Transverse colon (tissue), 4 donors: ENCODE results near the gene TNFRSF19. TPM values are rescaled to one million over a fixed set of nuclear protein-coding genes. Genes with fewer than 3 reads are reported as not detected.

Source experiments
- DNase-seq: peaks from one replicate; pipeline ENCODE4 v3.0.0-alpha.2; 2019
- H3K27ac ChIP-seq, 4 donors: fragments of 200-600 bp; sonication (generic); 2 replicates each; pipeline ENCODE4 v1.5.1; 2016 to 2018; ENCODE audit warnings: inconsistent platforms in 4 of 4
- H3K27me3 ChIP-seq: fragments of 200-600 bp; sonication (generic); 2 replicates; pipeline ENCODE4 v1.5.1; 2017; ENCODE audit warnings: inconsistent platforms
- H3K36me3 ChIP-seq, 4 donors: fragments of 200-600 bp; sonication (generic); 2 replicates each; pipeline ENCODE4 v1.5.1; 2017 to 2019; ENCODE audit warnings: inconsistent platforms in 4 of 4
- H3K4me1 ChIP-seq, 4 donors: fragments of 200-600 bp; sonication (generic); 2 replicates each; pipeline ENCODE4 v1.5.1; 2017 to 2020; ENCODE audit warnings: inconsistent platforms in 4 of 4
- H3K4me3 ChIP-seq, 4 donors: fragments of 200-600 bp; sonication (generic); 1 replicate in 1 of 4; 2 replicates in 3 of 4; pipeline versions ENCODE4 v1.5.1 to v1.6.1; 2017 to 2019; ENCODE audit warnings: inconsistent platforms in 4 of 4
- H3K9me3 ChIP-seq, 2 donors: fragments of 200-600 bp; sonication (generic); 2 replicates each; pipeline ENCODE4 v1.5.1; 2017 to 2019; ENCODE audit warnings: inconsistent platforms in 2 of 2
- EP300 ChIP-seq: sonication (generic); formaldehyde crosslinking; IDR thresholded peaks from one replicate; pipeline ENCODE4 v1.6.1; 2017; ENCODE audit warnings: antibody characterized with exemption, low read depth
- POLR2A ChIP-seq: fragments of 450-650 bp; IDR thresholded peaks from one replicate; pipeline ENCODE4 v1.6.1; 2016; ENCODE audit warnings: antibody characterized with exemption, mild to moderate bottlenecking, moderate library complexity
- POLR2AphosphoS5 ChIP-seq, 3 donors: sonication (generic); formaldehyde crosslinking; IDR thresholded peaks; one replicate each; pipeline ENCODE4 v1.6.1; 2016; ENCODE audit warnings: antibody characterized with exemption in 3 of 3
- WGBS, 2 donors: methylation state at CpG; one replicate each; pipeline ENCODE4 v1.1.5; 2018; ENCODE audit warnings: low coverage in 1 of 2; 5-methylcytosine and 5-hydroxymethylcytosine counted together
- in situ Hi-C, 4 donors: fragments of 200-750 bp; cut with MboI; loops; one replicate each; pipeline versions ENCODE4 v1.15.0 to v1.15.1; 2017; ENCODE audit warnings: low sequenced_read_pairs in 3 of 4, low pct_ligation_motif_present in 1 of 4, low pct_unique_long_range_greater_than_20kb in 1 of 4
- intact Hi-C: fragments of 100-400 bp; cut with DNase I; formaldehyde crosslinking; loops from one replicate; pipeline ENCODE4 v1.15.1; 2023; ENCODE audit warnings: low total_unique reads
- total RNA-seq, 4 donors: library from RNA; depleted of rRNA; stranded (reverse); fragments of >200 nt; gene quantifications; one replicate each; pipeline ENCODE4 v1.1.0, GENCODE V29; 2016
- TF ChIP-seq, protein P1 (sequence below), 5 experiments: fragments of 200-600 bp in 3 of 5; fragments of 450-650 bp in 2 of 5; sonication (generic) in 3 of 5; IDR thresholded peaks; 1 replicate in 2 of 5; 2 replicates in 3 of 5; pipeline ENCODE4 v1.5.1; 2016 to 2017; ENCODE audit warnings: antibody characterized with exemption in 5 of 5, inconsistent platforms in 3 of 5, mild to moderate bottlenecking in 2 of 5, moderate library complexity in 1 of 5

Gene TNFRSF19
- total RNA-seq, 4 donors from 2014 or later: 0.80 to 1.3 (median 0.96) TPM; not detected in 1

DNA sequence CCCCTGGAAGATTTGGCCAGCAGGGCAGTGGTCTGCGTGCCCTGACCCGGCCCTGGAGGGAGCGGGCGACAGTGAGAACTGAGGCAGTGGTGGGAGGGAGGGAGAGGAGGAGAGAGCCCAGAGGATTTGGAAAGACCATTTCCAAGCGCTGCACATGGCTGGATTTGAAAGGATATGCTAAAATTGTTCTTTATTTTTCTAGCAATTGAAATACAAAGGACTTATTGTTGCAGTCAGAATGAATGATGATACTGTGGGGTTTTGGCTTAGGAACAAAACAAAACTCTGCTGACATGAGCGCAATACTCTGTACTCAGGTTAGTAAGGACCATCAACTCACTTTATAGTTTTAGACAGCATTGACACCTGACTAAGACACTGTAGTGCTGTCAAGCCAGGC is 69.5 kb downstream of the TNFRSF19 start:
- Histone ChIP-seq H3K4me3 (no peak overlapping the region), H3K4me1 (peaks cover 0 to 12% (median 0%) of the 10 kb centered on the region in 4 donors), H3K36me3 (no peaks in the 10 kb centered on the region), H3K27me3 (no peaks in the 10 kb centered on the region), H3K27ac (no peak overlapping the region), H3K9me3 (no peaks in the 10 kb centered on the region)
- intact Hi-C loops (no loop called here), in situ Hi-C loops (no loop called here)
- DNase-seq: no peak
- 79 to 80% methylated on average over 2 to 6 of the region's 6 CpGs for WGBS, 2 donors
- TF ChIP-seq POLR2AphosphoS5 (IDR thresholded peaks at IDR 0.05): no peak

DNA sequence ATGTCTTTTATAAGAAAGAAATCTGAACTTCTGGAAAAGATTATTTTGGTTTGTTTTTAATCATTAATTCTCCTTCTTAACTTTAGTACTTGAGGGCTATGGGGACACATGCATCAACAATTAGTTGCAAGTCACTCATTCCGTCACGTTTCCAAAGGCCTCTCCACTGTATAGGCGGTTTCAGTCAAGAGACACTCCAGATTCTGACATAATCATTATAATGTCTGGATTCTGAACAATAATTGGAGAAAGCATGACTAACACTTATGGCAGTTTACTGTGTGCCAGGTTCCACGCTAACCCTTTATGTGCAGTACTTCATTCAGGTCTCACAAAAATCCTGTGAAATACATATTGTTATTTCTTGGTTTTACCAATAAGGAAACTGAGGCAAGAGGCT is 71.9 kb downstream of the TNFRSF19 start:
- no peak for TF ChIP-seq EP300
- TF ChIP-seq, protein P1, sequence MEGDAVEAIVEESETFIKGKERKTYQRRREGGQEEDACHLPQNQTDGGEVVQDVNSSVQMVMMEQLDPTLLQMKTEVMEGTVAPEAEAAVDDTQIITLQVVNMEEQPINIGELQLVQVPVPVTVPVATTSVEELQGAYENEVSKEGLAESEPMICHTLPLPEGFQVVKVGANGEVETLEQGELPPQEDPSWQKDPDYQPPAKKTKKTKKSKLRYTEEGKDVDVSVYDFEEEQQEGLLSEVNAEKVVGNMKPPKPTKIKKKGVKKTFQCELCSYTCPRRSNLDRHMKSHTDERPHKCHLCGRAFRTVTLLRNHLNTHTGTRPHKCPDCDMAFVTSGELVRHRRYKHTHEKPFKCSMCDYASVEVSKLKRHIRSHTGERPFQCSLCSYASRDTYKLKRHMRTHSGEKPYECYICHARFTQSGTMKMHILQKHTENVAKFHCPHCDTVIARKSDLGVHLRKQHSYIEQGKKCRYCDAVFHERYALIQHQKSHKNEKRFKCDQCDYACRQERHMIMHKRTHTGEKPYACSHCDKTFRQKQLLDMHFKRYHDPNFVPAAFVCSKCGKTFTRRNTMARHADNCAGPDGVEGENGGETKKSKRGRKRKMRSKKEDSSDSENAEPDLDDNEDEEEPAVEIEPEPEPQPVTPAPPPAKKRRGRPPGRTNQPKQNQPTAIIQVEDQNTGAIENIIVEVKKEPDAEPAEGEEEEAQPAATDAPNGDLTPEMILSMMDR (IDR thresholded peaks at IDR 0.05): no peak
- TF ChIP-seq POLR2AphosphoS5 (IDR thresholded peaks at IDR 0.05): no peak
- TF ChIP-seq POLR2A: no peak
- Histone ChIP-seq H3K27me3 (no peaks in the 10 kb centered on the region), H3K9me3 (no peaks in the 10 kb centered on the region), H3K27ac (no peak overlapping the region), H3K36me3 (no peaks in the 10 kb centered on the region), H3K4me1 (peaks cover 0 to 12% (median 0%) of the 10 kb centered on the region in 4 donors), H3K4me3 (no peak overlapping the region)
- intact Hi-C loops: no loop called here
- DNase-seq: no peak
- in situ Hi-C loops: no loop called here
- WGBS, 2 donors: 86 to 93% methylated on average over 4 of the region's 4 CpGs

DNA sequence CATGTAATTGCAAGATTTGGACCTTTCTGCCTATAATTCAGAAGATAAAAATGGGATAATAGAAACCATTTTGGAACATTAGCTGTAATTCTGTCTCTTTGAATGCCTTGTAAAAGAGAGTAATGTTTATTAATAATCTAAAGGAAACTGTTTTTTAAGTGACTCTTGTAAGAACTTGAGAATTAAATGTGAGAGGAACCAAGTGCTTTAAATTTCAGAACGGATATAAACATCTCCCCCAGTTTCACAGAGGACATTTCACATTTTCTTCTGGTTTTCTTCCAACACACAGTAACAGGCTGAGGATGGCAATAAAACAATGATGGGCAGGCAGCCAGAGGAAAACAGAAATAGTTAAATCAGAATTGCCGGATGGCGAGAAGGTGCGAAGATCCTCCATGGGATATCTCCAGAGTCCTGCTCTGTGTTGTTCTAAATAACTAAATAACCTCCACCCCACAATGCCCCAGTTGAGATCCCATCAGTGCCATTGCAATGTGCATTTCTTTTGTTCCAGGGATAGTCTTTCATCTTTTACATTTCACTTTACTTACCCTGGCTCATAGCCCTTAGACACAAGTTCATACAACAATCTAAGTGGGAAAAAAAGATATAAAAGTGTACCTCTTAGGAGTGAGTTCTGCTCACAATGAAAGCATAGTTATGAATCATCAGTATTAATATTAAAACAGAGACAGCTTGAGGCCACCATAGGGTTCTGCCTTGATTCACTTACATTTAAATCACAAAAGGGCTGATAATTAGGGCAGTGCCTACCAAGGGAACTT is 73.3 kb downstream of the TNFRSF19 start:
- Histone ChIP-seq H3K27me3 (no peaks in the 10 kb centered on the region), H3K9me3 (no peaks in the 10 kb centered on the region), H3K4me1 (peaks cover 0 to 9% (median 0%) of the 10 kb centered on the region in 4 donors), H3K4me3 (no peak overlapping the region), H3K27ac (no peak overlapping the region), H3K36me3 (no peaks in the 10 kb centered on the region)
- no peak for DNase-seq
- TF ChIP-seq EP300 (no peak), POLR2A (no peak), POLR2AphosphoS5 (IDR thresholded peaks at IDR 0.05) (no peak)
- TF ChIP-seq, protein P1 (IDR thresholded peaks at IDR 0.05): no peak
- in situ Hi-C loops: no loop called here
- WGBS, 2 donors: 20 to 59% methylated on average over 1 to 4 of the region's 4 CpGs
- intact Hi-C loops: no loop called here

DNA sequence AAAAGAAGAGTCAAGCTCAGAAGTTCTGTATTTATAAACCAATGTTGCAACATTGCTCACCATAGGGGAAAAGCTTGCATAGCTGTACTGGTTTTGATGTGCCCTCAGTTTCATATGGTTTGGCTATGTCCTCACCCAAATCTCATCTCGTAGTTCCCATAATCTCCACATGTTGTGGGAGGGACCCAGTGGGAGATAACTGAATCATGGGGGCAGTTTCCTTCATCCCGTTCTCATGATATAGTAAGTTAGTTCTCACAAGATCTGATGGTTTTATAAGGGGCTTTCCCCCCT is 73.9 kb downstream of the TNFRSF19 start:
- TF ChIP-seq POLR2A (no peak), POLR2AphosphoS5 (IDR thresholded peaks at IDR 0.05) (no peak), EP300 (no peak)
- TF ChIP-seq, protein P1 (IDR thresholded peaks at IDR 0.05): no peak
- H3K4me1 ChIP-seq: peaks cover 0 to 9% (median 0%) of the 10 kb centered on the region in 4 donors
- DNase-seq: no peak
- intact Hi-C loops: no loop called here
- H3K27ac ChIP-seq: no peak overlapping the region
- no peaks in the 10 kb centered on the region for H3K9me3 ChIP-seq
- 57 to 73% methylated on average over 2 of the region's 2 CpGs for WGBS, 2 donors
- H3K27me3 ChIP-seq: no peaks in the 10 kb centered on the region
- in situ Hi-C loops: no loop called here
- no peak overlapping the region for H3K4me3 ChIP-seq
- no peaks in the 10 kb centered on the region for H3K36me3 ChIP-seq
